SK-N-MC (cell line): ENCODE measurements around the gene USP38.

Source experiments
- EZH2 ChIP-seq: fragments of 200-600 bp; sonication (generic); IDR thresholded peaks from one replicate; pipeline ENCODE4 v1.6.1; 2017; ENCODE audit warnings: antibody characterized with exemption
- FOXP2 ChIP-seq: optimal IDR thresholded peaks from 2 replicates; pipeline ENCODE3; 2011; ENCODE audit warnings: mild to moderate bottlenecking, moderate library complexity; ENCODE audit not compliant: insufficient read depth; ENCODE audit errors: extremely low read length, control extremely low read depth
- POLR2AphosphoS5 ChIP-seq: IDR thresholded peaks from 2 replicates; pipeline ENCODE4 v1.6.1; 2012; ENCODE audit warnings: mild to moderate bottlenecking, low read depth, low read length, borderline replicate concordance

DNA sequence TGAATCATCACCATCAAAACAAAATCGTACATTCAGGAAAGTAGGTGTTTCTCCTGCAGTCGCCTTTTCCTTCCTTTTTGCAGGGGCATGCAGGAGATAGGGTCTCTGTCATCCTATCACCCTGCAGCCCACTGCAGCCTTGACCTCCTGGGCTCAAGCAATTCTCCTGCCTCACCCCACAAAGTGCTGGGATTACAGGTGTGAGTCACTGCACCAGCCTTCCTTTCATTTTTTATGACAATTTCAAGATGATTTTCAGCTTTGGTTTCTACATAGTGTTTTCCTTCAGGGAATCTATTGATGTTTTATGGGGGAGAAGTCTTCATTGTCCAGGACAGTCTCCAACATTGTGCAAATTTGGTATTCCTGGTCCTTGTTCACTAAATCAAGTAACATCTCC is 71.7 kb downstream of the USP38 start:
- TF ChIP-seq POLR2AphosphoS5 (no peak), EZH2 (no peak), FOXP2 (no peak)
